Psoas muscle (tissue), 8 donors: ENCODE measurements around the gene SCAMP3. TPM values are rescaled to one million over a fixed set of nuclear protein-coding genes. Genes with fewer than 3 reads are reported as not detected.

Experiments
- ATAC-seq, 4 donors: fragments of 200-7000 bp; cut with Tn5 transposase; one replicate each; pipeline ENCODE4 v1.9.1; 2020; ENCODE audit warnings: moderate library complexity in 3 of 4, mild to moderate bottlenecking in 2 of 4
- DNase-seq, 2 donors: peaks; one replicate each; pipeline ENCODE4 v3.0.0-alpha.2; 2020
- H3K27ac ChIP-seq: fragments of 200-600 bp; one replicate; pipeline ENCODE4 v1.8.0; 2022
- H3K27me3 ChIP-seq, 3 donors: fragments of 200-600 bp in 1 of 3; one replicate each; pipeline versions ENCODE4 v1.6.1 to v1.8.0; 2013 to 2022; ENCODE audit warnings: low read length in 2 of 3, mild to moderate bottlenecking in 2 of 3, moderate library complexity in 1 of 3; ENCODE audit not compliant: insufficient read depth in 3 of 3
- H3K36me3 ChIP-seq, 2 donors: fragments of 200-600 bp in 1 of 2; one replicate each; pipeline versions ENCODE4 v1.6.1 to v1.8.0; 2013 to 2022; ENCODE audit warnings: low read depth in 1 of 2, mild to moderate bottlenecking in 1 of 2, moderate library complexity in 1 of 2; ENCODE audit not compliant: insufficient read depth in 1 of 2
- H3K4me1 ChIP-seq: fragments of 200-600 bp; one replicate; pipeline ENCODE4 v1.8.0; 2022
- H3K4me3 ChIP-seq: fragments of 200-600 bp; one replicate; pipeline ENCODE4 v1.8.0; 2022; ENCODE audit warnings: mild to moderate bottlenecking
- H3K9me3 ChIP-seq: fragments of 200-600 bp; one replicate; pipeline ENCODE4 v1.8.0; 2022
- WGBS, 3 donors: extraction: QIAGEN DNeasy Blood & Tissue Kit; methylation state at CpG; one replicate each; pipeline versions ENCODE4 v1.1.6 to v1.1.7; 2013; 5-methylcytosine and 5-hydroxymethylcytosine counted together
- intact Hi-C, 2 donors: fragments of 100-400 bp; cut with DNase I; formaldehyde crosslinking; loops; one replicate each; pipeline versions ENCODE4 v1.11.0 to v1.14.2; 2022
- polyA plus RNA-seq, 3 donors: library from polyadenylated mRNA; stranded (reverse); fragments of 200-250 nt; gene quantifications; one replicate each; pipeline ENCODE4 v1.2.3, GENCODE V29; 2013
- total RNA-seq, 4 donors: library from RNA; stranded (reverse); fragmentation: NEBNext Ultra II Directional in 2 of 4; extraction: Animal tissue kit (Norgen Biotek cat#: 25700) in 2 of 4; gene quantifications; one replicate each; pipeline versions ENCODE4 v1.2.1 to v1.2.4, GENCODE V29; 2021 to 2023
- TF ChIP-seq, protein P1 (sequence below): fragments of 200-600 bp; IDR thresholded peaks from one replicate; pipeline ENCODE4 v1.8.0; 2022; ENCODE audit warnings: antibody characterized with exemption
- donor health status: healthy with polysubstance abuse.
- donor health status: DM: no; HTN: no; CAD: no; lungs with moderate emphysema.
- donor health status: Bipolar disorder and iron deficiency.
- donor health status: healthy.
- donor health status: DM: yes; HTN: yes; CAD: no.
- donor health status: DM: no; HTN: no; CAD: no.
- donor health status: DM: no; HTN: no; CAD: no.
- donor health status: DM: yes; HTN: yes; CAD: no.

SCAMP3 gene
- total and polyA plus RNA-seq, 7 donors = 49.5 to 159 (median 70.7) TPM

DNA sequence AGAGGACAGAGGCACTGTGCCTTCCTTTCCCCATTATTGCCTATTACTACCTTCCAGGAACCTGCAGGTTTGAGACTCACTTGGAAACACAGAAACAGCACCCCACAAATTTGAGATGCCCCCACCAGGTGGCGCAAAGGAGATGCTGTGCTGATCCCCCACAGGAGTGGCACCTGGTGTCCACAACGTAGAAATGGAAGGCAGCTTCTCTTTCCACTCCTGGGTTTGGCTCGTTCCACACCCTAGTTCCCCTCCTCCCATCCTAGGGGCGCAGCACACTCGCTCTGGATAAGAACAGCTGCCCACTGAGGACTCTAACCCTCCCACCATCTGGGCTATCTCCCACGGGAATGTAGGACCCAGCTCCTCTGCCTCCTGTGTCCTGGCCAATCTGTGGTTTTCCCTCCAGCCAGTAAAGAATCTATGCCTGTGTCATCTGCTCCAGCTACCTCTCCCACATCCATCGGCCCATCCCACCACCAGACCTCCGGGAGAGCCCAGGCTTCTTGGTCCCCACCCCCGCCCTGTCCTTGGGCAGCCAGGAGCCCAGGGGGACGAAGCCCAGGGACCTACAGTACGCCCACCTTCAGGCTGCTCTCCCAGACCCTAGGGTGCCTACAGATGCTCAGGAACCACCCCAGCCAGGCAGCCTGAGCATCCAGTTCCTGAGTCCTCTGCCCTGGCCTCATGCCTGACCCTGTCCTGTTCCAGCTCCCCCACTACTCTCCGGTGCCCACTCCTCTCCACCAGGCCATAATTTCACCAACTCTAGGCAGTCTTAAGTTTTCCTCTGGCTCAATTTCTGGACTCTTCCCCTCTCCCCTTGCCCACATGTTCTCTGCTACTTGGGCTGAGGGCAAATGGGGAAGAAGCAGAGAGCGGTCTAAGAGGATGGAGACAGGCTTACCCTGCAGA, 55.0 kb downstream of the SCAMP3 start:
- TF ChIP-seq, protein P1, sequence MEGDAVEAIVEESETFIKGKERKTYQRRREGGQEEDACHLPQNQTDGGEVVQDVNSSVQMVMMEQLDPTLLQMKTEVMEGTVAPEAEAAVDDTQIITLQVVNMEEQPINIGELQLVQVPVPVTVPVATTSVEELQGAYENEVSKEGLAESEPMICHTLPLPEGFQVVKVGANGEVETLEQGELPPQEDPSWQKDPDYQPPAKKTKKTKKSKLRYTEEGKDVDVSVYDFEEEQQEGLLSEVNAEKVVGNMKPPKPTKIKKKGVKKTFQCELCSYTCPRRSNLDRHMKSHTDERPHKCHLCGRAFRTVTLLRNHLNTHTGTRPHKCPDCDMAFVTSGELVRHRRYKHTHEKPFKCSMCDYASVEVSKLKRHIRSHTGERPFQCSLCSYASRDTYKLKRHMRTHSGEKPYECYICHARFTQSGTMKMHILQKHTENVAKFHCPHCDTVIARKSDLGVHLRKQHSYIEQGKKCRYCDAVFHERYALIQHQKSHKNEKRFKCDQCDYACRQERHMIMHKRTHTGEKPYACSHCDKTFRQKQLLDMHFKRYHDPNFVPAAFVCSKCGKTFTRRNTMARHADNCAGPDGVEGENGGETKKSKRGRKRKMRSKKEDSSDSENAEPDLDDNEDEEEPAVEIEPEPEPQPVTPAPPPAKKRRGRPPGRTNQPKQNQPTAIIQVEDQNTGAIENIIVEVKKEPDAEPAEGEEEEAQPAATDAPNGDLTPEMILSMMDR = peak; percentile 82
- ATAC-seq = peak; percentile 49 to 59 (median 51)
- Histone ChIP-seq H3K4me1 (peaks cover 21% of the 10 kb centered on the region), H3K27ac (peak overlapping the region; percentile 99), H3K27me3 (no peaks in the 10 kb centered on the region), H3K4me3 (peak overlapping the region; percentile 100), H3K36me3 (peaks cover 3 to 21% of the 10 kb centered on the region in 2 donors), H3K9me3 (no peaks in the 10 kb centered on the region)
- intact Hi-C loops = loop anchor here in 1 of 2 donors (1.0 kb wide), 1 partner anchor 20 kb away; no protein-coding TSS in a partner anchor
- peak; percentile 86 to 90 for DNase-seq
- WGBS, 3 donors = 15 to 20% (median 19%) methylated on average over 13 of the region's 13 CpGs

Other genes starting within 250 kb of the SCAMP3 start
- gene DCST2, start 228.6 kb downstream of the SCAMP3 start, total RNA-seq = under 1 TPM in 2 of 4 donors, not detected in 2; 0.19 to 0.56 TPM
- gene DCST2, start 228.6 kb downstream of the SCAMP3 start, polyA plus RNA-seq = under 1 TPM; 0.04 to 0.38 (median 0.07) TPM
- gene DCST1, start 228.5 kb downstream of the SCAMP3 start, total RNA-seq = under 1 TPM in 2 of 4 donors, not detected in 2; 0.12 to 0.34 TPM
- gene DCST1, start 228.5 kb downstream of the SCAMP3 start, polyA plus RNA-seq = not detected
- gene ADAM15, start 211.0 kb downstream of the SCAMP3 start, total RNA-seq = 10 to 100 TPM; 38.4 to 50.9 (median 49.3) TPM
- gene ADAM15, start 211.0 kb downstream of the SCAMP3 start, polyA plus RNA-seq = 10 to 100 TPM; 33.2 to 45.4 (median 41.0) TPM
- gene EFNA4, start 198.6 kb downstream of the SCAMP3 start, total RNA-seq = 1 to 10 TPM in 1 of 4 donors, under 1 TPM in 3; 0.69 to 1.1 (median 0.77) TPM
- gene EFNA4, start 198.6 kb downstream of the SCAMP3 start, polyA plus RNA-seq = 1 to 10 TPM in 2 of 3 donors, under 1 TPM in 1; 0.39 to 1.3 (median 1.2) TPM
- under 1 TPM in 3 of 4 donors, not detected in 1; 0.32 to 0.69 (median 0.57) TPM for gene EFNA3, start 183.5 kb downstream of the SCAMP3 start, total RNA-seq
- gene EFNA3, start 183.5 kb downstream of the SCAMP3 start, polyA plus RNA-seq = under 1 TPM; 0.17 to 1.00 (median 0.39) TPM
- 10 to 100 TPM; 11.4 to 42.6 (median 33.0) TPM for gene EFNA1, start 134.5 kb downstream of the SCAMP3 start, total RNA-seq
- gene EFNA1, start 134.5 kb downstream of the SCAMP3 start, polyA plus RNA-seq = 10 to 100 TPM in 2 of 3 donors, 1 to 10 TPM in 1; 5.5 to 15.0 (median 12.4) TPM
- 1 to 10 TPM; 6.7 to 8.4 (median 7.8) TPM for gene SLC50A1, start 126.5 kb downstream of the SCAMP3 start, total RNA-seq
- gene SLC50A1, start 126.5 kb downstream of the SCAMP3 start, polyA plus RNA-seq = 10 to 100 TPM in 2 of 3 donors, 1 to 10 TPM in 1; 7.5 to 16.2 (median 10.8) TPM
- gene DPM3, start 121.8 kb downstream of the SCAMP3 start, total RNA-seq = 10 to 100 TPM; 47.0 to 54.5 (median 50.0) TPM
- 100 to 1,000 TPM; 110 to 123 (median 122) TPM for gene DPM3, start 121.8 kb downstream of the SCAMP3 start, polyA plus RNA-seq
- 100 to 1,000 TPM; 115 to 152 (median 118) TPM for gene KRTCAP2, start 89.1 kb downstream of the SCAMP3 start, total RNA-seq
- gene KRTCAP2, start 89.1 kb downstream of the SCAMP3 start, polyA plus RNA-seq = 100 to 1,000 TPM; 137 to 171 (median 149) TPM
- under 1 TPM in 2 of 4 donors, not detected in 2; 0.15 to 0.16 TPM for gene TRIM46, start 88.5 kb downstream of the SCAMP3 start, total RNA-seq
- under 1 TPM in 2 of 3 donors, not detected in 1; 0.03 TPM for gene TRIM46, start 88.5 kb downstream of the SCAMP3 start, polyA plus RNA-seq
- gene THBS3, start 54.5 kb downstream of the SCAMP3 start, total RNA-seq = 1 to 10 TPM; 3.1 to 8.1 (median 4.5) TPM
- 1 to 10 TPM; 2.8 to 3.5 (median 2.8) TPM for gene THBS3, start 54.5 kb downstream of the SCAMP3 start, polyA plus RNA-seq
- gene MTX1, start 53.7 kb downstream of the SCAMP3 start, total RNA-seq = 10 to 100 TPM in 3 of 4 donors, 1 to 10 TPM in 1; 8.1 to 17.7 (median 14.0) TPM
- 10 to 100 TPM; 25.8 to 47.1 (median 27.4) TPM for gene MTX1, start 53.7 kb downstream of the SCAMP3 start, polyA plus RNA-seq
- gene ENTREP3, start 6.9 kb downstream of the SCAMP3 start, total RNA-seq = 10 to 100 TPM; 20.6 to 28.8 (median 23.8) TPM
- 10 to 100 TPM; 17.6 to 61.3 (median 21.2) TPM for gene ENTREP3, start 6.9 kb downstream of the SCAMP3 start, polyA plus RNA-seq
- 10 to 100 TPM; 11.7 to 28.5 (median 22.7) TPM for gene CLK2, start 11.1 kb upstream of the SCAMP3 start, total RNA-seq
- gene CLK2, start 11.1 kb upstream of the SCAMP3 start, polyA plus RNA-seq = 10 to 100 TPM; 15.2 to 20.9 (median 15.3) TPM
- gene HCN3, start 15.1 kb upstream of the SCAMP3 start, total RNA-seq = under 1 TPM in 3 of 4 donors, not detected in 1; 0.27 to 0.82 (median 0.32) TPM
- under 1 TPM; 0.38 to 0.97 (median 0.52) TPM for gene HCN3, start 15.1 kb upstream of the SCAMP3 start, polyA plus RNA-seq
- not detected for gene PKLR, start 39.1 kb upstream of the SCAMP3 start, total RNA-seq
- gene PKLR, start 39.1 kb upstream of the SCAMP3 start, polyA plus RNA-seq = under 1 TPM in 1 of 3 donors, not detected in 2; 0.01 TPM
- gene FDPS, start 46.5 kb upstream of the SCAMP3 start, total RNA-seq = 10 to 100 TPM; 46.2 to 60.8 (median 48.8) TPM
- 10 to 100 TPM; 53.7 to 85.2 (median 54.9) TPM for gene FDPS, start 46.5 kb upstream of the SCAMP3 start, polyA plus RNA-seq
- 10 to 100 TPM in 1 of 4 donors, 1 to 10 TPM in 3; 6.5 to 14.2 (median 8.7) TPM for gene RUSC1, start 58.5 kb upstream of the SCAMP3 start, total RNA-seq
- 10 to 100 TPM; 10.3 to 21.6 (median 16.4) TPM for gene RUSC1, start 58.5 kb upstream of the SCAMP3 start, polyA plus RNA-seq